HFFc6 (cell line): ENCODE data around the gene RHBDL3. TPM values are rescaled to one million over a fixed set of nuclear protein-coding genes. Genes with fewer than 3 reads are reported as not detected.
A peak's percentile ranks its signal among the peaks of the same experiment; 100 is the strongest.

Experiments
- DNase-seq: peaks from one replicate; pipeline ENCODE4 v3.0.0-alpha.2; 2018
- H3K27ac Mint-ChIP-seq: 2 replicates; pipeline ENCODE4 v1.8.0; 2020; ENCODE audit warnings: mild to moderate bottlenecking, mixed read lengths
- H3K27me3 Mint-ChIP-seq: 2 replicates; pipeline ENCODE4 v1.8.0; 2021; ENCODE audit warnings: mild to moderate bottlenecking, moderate library complexity, mixed read lengths; ENCODE audit not compliant: insufficient read depth
- H3K36me3 Mint-ChIP-seq: 2 replicates; pipeline ENCODE4 v1.8.0; 2021; ENCODE audit warnings: low read depth, mixed read lengths
- H3K4me1 Mint-ChIP-seq: 2 replicates; pipeline ENCODE4 v1.8.0; 2020; ENCODE audit warnings: low read depth, mixed read lengths
- H3K4me3 Mint-ChIP-seq: 2 replicates; pipeline ENCODE4 v1.8.0; 2020; ENCODE audit warnings: mild to moderate bottlenecking, moderate library complexity, mixed read lengths
- H3K9me3 Mint-ChIP-seq: 2 replicates; pipeline ENCODE4 v1.8.0; 2020; ENCODE audit warnings: mild to moderate bottlenecking, mixed read lengths
- CTCF ChIP-seq: fragments of 200-600 bp; sonication (generic); IDR thresholded peaks from 2 replicates; pipeline ENCODE4 v1.5.0; 2021; ENCODE audit warnings: antibody characterized with exemption, mild to moderate bottlenecking
- total RNA-seq, 6 experiments: library from RNA; stranded (reverse); fragmentation: NEBNext Ultra II Directional; extraction: Animal tissue kit (Norgen Biotek cat#: 25700); gene quantifications; 2 replicates in 1 of 6; 3 replicates in 5 of 6; pipeline ENCODE4 v1.2.3, GENCODE V29; 2021

RHBDL3 gene
- total RNA-seq, 6 experiments from 2014 or later, result 0.07 TPM; not detected in 5

- Mint-ChIP-seq H3K4me1 (peaks cover 22% of the 10 kb centered on the region), H3K27me3 (peaks cover 23% of the 10 kb centered on the region), H3K9me3 (no peaks in the 10 kb centered on the region), H3K36me3 (no peaks in the 10 kb centered on the region), H3K27ac (no peak overlapping the region; the same call in 1 of the 2 replicates), H3K4me3 (no peak overlapping the region)
- DNase-seq, result no peak
- TF ChIP-seq CTCF, result no peak
Measured at GRCh38 chr17:32274101-32274500, 8.5 kb downstream of the RHBDL3 start.

- no peak for DNase-seq
- H3K4me1 Mint-ChIP-seq, result peaks cover 22% of the 10 kb centered on the region
Measured at GRCh38 chr17:32274643-32275042, 9.0 kb downstream of the RHBDL3 start.

GRCh38 chr17:32275060-32276042 is 9.7 kb downstream of the RHBDL3 start:
- no peaks in the 10 kb centered on the region for H3K36me3 Mint-ChIP-seq
- H3K9me3 Mint-ChIP-seq, result no peaks in the 10 kb centered on the region
- no peak; the same call in 1 of the 2 replicates for TF ChIP-seq CTCF
- no peak overlapping the region for H3K4me3 Mint-ChIP-seq
- peaks cover 26% of the 10 kb centered on the region for H3K27me3 Mint-ChIP-seq
- peak overlapping the region; percentile 63 for H3K27ac Mint-ChIP-seq
- peak; percentile 88 for DNase-seq
- peaks cover 22% of the 10 kb centered on the region for H3K4me1 Mint-ChIP-seq

More at GRCh38 chr17:32274643-32275042, 9.0 kb downstream of the RHBDL3 start:
- Mint-ChIP-seq H3K4me3 (no peak overlapping the region), H3K9me3 (no peaks in the 10 kb centered on the region), H3K27me3 (peaks cover 28% of the 10 kb centered on the region), H3K27ac (peak overlapping the region; percentile 63), H3K36me3 (no peaks in the 10 kb centered on the region)
- no peak for TF ChIP-seq CTCF

GRCh38 chr17:32276171-32276601 is 10.6 kb downstream of the RHBDL3 start:
- Mint-ChIP-seq H3K4me1 (peaks cover 22% of the 10 kb centered on the region), H3K27me3 (peaks cover 23% of the 10 kb centered on the region), H3K27ac (no peak overlapping the region), H3K4me3 (no peak overlapping the region), H3K36me3 (no peaks in the 10 kb centered on the region), H3K9me3 (no peaks in the 10 kb centered on the region)
- no peak for DNase-seq
- no peak for TF ChIP-seq CTCF

GRCh38 chr17:32277284-32277683 is 11.7 kb downstream of the RHBDL3 start:
- H3K27ac Mint-ChIP-seq, result no peak overlapping the region
- H3K9me3 Mint-ChIP-seq, result no peaks in the 10 kb centered on the region

More at GRCh38 chr17:32277284-32277683, 11.7 kb downstream of the RHBDL3 start:
- no peaks in the 10 kb centered on the region for H3K36me3 Mint-ChIP-seq
- peaks cover 22% of the 10 kb centered on the region for H3K4me1 Mint-ChIP-seq
- no peak overlapping the region for H3K4me3 Mint-ChIP-seq
- DNase-seq, result peak; percentile 37
- no peak for TF ChIP-seq CTCF
- H3K27me3 Mint-ChIP-seq, result peaks cover 18% of the 10 kb centered on the region
